Measurements from ENCODE around the gene RDM1. TPM values are rescaled to one million over a fixed set of nuclear protein-coding genes. Genes with fewer than 3 reads are reported as not detected.

RDM1 gene
- total RNA-seq, 1 experiment from 2014 or later, result 4.7 TPM

DNA sequence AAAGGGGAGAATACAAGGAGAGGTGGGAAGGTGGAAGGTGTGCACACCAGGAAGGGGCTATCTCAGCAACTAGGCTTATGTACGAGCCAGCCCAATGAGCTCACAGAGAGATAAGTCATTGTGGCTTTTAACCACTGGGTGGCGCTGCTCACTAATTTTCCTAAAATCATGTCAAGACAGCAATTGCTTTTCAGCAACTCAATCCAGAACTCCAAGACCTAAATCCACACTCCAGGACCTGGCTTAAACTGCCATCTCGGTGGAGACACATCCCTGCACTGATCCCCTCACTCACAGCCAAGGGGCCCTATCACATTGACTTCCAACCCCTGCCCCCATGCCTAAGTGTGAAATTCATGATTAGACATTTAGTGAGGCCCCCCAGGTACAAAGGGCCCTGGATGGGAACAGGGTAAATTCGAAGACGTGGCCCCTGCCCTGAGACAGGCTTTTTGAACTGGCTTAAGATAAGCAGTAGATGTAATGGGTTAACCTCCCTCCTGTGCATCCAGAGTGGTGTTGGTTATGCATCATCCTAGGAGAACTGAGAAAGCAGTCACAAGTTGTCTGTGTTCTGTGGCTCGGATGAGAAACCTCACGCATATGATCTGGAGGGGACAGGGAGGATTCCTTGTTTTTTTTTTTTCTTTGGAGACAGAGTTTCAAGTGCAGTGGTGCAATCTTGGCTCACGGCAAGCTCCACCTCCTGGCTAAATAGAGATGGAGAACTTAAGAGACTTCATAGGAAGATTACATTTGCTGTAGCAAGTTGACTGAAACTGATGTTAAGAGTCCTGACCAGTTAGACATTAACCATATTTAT is 39.2 kb upstream of the RDM1 start (continued):
- TF ChIP-seq, protein P1, sequence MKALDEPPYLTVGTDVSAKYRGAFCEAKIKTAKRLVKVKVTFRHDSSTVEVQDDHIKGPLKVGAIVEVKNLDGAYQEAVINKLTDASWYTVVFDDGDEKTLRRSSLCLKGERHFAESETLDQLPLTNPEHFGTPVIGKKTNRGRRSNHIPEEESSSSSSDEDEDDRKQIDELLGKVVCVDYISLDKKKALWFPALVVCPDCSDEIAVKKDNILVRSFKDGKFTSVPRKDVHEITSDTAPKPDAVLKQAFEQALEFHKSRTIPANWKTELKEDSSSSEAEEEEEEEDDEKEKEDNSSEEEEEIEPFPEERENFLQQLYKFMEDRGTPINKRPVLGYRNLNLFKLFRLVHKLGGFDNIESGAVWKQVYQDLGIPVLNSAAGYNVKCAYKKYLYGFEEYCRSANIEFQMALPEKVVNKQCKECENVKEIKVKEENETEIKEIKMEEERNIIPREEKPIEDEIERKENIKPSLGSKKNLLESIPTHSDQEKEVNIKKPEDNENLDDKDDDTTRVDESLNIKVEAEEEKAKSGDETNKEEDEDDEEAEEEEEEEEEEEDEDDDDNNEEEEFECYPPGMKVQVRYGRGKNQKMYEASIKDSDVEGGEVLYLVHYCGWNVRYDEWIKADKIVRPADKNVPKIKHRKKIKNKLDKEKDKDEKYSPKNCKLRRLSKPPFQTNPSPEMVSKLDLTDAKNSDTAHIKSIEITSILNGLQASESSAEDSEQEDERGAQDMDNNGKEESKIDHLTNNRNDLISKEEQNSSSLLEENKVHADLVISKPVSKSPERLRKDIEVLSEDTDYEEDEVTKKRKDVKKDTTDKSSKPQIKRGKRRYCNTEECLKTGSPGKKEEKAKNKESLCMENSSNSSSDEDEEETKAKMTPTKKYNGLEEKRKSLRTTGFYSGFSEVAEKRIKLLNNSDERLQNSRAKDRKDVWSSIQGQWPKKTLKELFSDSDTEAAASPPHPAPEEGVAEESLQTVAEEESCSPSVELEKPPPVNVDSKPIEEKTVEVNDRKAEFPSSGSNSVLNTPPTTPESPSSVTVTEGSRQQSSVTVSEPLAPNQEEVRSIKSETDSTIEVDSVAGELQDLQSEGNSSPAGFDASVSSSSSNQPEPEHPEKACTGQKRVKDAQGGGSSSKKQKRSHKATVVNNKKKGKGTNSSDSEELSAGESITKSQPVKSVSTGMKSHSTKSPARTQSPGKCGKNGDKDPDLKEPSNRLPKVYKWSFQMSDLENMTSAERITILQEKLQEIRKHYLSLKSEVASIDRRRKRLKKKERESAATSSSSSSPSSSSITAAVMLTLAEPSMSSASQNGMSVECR (CRISPR knock-in tag; IDR thresholded peaks at IDR 0.05; ENCODE audit: borderline replicate concordance), result no peak
- no peak for TF ChIP-seq ZNF671 (CRISPR knock-in tag; IDR thresholded peaks at IDR 0.05)
- TF ChIP-seq, protein P2, sequence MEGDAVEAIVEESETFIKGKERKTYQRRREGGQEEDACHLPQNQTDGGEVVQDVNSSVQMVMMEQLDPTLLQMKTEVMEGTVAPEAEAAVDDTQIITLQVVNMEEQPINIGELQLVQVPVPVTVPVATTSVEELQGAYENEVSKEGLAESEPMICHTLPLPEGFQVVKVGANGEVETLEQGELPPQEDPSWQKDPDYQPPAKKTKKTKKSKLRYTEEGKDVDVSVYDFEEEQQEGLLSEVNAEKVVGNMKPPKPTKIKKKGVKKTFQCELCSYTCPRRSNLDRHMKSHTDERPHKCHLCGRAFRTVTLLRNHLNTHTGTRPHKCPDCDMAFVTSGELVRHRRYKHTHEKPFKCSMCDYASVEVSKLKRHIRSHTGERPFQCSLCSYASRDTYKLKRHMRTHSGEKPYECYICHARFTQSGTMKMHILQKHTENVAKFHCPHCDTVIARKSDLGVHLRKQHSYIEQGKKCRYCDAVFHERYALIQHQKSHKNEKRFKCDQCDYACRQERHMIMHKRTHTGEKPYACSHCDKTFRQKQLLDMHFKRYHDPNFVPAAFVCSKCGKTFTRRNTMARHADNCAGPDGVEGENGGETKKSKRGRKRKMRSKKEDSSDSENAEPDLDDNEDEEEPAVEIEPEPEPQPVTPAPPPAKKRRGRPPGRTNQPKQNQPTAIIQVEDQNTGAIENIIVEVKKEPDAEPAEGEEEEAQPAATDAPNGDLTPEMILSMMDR (IDR thresholded peaks at IDR 0.05), result peak; percentile 82

DNA sequence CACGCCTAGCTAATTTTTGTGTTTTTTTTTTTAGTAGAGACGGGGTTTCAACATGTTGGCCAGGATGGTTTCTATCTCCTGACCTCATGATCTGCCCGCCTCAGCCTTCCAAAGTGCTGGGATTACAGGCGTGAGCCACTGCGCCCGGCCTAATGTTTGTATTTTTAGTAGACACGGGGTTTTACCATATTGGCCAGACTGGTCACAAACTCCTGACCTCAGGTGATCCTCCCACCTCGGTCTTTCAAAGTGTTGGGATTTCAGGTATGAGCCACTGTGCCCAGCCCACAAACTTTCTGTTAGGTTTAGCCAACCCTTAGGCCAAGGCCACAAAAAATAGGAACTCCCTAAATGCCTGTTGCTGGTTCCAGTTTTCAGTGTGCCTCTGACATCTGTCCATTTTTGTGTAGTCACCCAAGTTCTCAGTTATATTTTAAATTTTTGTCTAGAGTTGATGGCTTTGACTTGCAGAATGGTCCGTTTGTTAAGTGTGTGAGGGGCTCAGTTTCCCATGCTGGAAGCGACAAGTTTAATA is 38.0 kb upstream of the RDM1 start:
- no peak for TF ChIP-seq TCF7 (CRISPR knock-in tag; IDR thresholded peaks at IDR 0.05; ENCODE audit: low read depth)
- TF ChIP-seq, protein P3, sequence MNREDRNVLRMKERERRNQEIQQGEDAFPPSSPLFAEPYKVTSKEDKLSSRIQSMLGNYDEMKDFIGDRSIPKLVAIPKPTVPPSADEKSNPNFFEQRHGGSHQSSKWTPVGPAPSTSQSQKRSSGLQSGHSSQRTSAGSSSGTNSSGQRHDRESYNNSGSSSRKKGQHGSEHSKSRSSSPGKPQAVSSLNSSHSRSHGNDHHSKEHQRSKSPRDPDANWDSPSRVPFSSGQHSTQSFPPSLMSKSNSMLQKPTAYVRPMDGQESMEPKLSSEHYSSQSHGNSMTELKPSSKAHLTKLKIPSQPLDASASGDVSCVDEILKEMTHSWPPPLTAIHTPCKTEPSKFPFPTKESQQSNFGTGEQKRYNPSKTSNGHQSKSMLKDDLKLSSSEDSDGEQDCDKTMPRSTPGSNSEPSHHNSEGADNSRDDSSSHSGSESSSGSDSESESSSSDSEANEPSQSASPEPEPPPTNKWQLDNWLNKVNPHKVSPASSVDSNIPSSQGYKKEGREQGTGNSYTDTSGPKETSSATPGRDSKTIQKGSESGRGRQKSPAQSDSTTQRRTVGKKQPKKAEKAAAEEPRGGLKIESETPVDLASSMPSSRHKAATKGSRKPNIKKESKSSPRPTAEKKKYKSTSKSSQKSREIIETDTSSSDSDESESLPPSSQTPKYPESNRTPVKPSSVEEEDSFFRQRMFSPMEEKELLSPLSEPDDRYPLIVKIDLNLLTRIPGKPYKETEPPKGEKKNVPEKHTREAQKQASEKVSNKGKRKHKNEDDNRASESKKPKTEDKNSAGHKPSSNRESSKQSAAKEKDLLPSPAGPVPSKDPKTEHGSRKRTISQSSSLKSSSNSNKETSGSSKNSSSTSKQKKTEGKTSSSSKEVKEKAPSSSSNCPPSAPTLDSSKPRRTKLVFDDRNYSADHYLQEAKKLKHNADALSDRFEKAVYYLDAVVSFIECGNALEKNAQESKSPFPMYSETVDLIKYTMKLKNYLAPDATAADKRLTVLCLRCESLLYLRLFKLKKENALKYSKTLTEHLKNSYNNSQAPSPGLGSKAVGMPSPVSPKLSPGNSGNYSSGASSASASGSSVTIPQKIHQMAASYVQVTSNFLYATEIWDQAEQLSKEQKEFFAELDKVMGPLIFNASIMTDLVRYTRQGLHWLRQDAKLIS (CRISPR knock-in tag; IDR thresholded peaks at IDR 0.05; ENCODE audit: borderline replicate concordance), result no peak
- TF ChIP-seq NFE2L1 (CRISPR knock-in tag; IDR thresholded peaks at IDR 0.05), result no peak
- TF ChIP-seq E2F1 (CRISPR knock-in tag; IDR thresholded peaks at IDR 0.05), result no peak
- no peak for TF ChIP-seq ZNF232 (CRISPR knock-in tag; IDR thresholded peaks at IDR 0.05)
- no peak for TF ChIP-seq ELF4 (CRISPR knock-in tag; IDR thresholded peaks at IDR 0.05; ENCODE audit: low read depth)
- TF ChIP-seq, protein P4, sequence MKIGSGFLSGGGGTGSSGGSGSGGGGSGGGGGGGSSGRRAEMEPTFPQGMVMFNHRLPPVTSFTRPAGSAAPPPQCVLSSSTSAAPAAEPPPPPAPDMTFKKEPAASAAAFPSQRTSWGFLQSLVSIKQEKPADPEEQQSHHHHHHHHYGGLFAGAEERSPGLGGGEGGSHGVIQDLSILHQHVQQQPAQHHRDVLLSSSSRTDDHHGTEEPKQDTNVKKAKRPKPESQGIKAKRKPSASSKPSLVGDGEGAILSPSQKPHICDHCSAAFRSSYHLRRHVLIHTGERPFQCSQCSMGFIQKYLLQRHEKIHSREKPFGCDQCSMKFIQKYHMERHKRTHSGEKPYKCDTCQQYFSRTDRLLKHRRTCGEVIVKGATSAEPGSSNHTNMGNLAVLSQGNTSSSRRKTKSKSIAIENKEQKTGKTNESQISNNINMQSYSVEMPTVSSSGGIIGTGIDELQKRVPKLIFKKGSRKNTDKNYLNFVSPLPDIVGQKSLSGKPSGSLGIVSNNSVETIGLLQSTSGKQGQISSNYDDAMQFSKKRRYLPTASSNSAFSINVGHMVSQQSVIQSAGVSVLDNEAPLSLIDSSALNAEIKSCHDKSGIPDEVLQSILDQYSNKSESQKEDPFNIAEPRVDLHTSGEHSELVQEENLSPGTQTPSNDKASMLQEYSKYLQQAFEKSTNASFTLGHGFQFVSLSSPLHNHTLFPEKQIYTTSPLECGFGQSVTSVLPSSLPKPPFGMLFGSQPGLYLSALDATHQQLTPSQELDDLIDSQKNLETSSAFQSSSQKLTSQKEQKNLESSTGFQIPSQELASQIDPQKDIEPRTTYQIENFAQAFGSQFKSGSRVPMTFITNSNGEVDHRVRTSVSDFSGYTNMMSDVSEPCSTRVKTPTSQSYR (CRISPR knock-in tag; IDR thresholded peaks at IDR 0.05), result no peak
- no peak for TF ChIP-seq ATF1 (CRISPR knock-in tag; IDR thresholded peaks at IDR 0.05)
- TF ChIP-seq ZNF138 (CRISPR knock-in tag; conservative IDR thresholded peaks at IDR 0.05), result no peak
- no peak for TF ChIP-seq FOXK1 (CRISPR knock-in tag; IDR thresholded peaks at IDR 0.05)
- TF ChIP-seq HMGA2 (CRISPR knock-in tag; IDR thresholded peaks at IDR 0.05), result no peak
- no peak for TF ChIP-seq SMAD3 (CRISPR knock-in tag; IDR thresholded peaks at IDR 0.05; ENCODE audit: borderline replicate concordance)
- H3K4me1 Mint-ChIP-seq, result no peaks in the 10 kb centered on the region
- no peak for ATAC-seq
- peaks cover 3% of the 10 kb centered on the region; the same call in 1 of the 2 replicates for H3K27me3 Mint-ChIP-seq (ENCODE audit: low read depth)
- ChIA-PET POLR2A (no interaction called here), CTCF (interaction anchor here (0.7 to 3.7 kb wide), 17 partner anchors 10 to 518 kb away, joined by 3 to 71 read pairs (median 6); partner anchors contain the start of genes CCL16, RDM1 and ZNHIT3)
- H3K27ac Mint-ChIP-seq, result no peak overlapping the region
- H3K9me3 Mint-ChIP-seq, result no peaks in the 10 kb centered on the region; the same call in 1 of the 2 replicates
- no peak overlapping the region for H3K4me3 Mint-ChIP-seq
- no peaks in the 10 kb centered on the region for H3K36me3 Mint-ChIP-seq
- no peak for DNase-seq (ENCODE audit: low spot score)
